SK-N-DZ (cell line): ENCODE results near the gene NOSTRIN. TPM values are rescaled to one million over a fixed set of nuclear protein-coding genes. Genes with fewer than 3 reads are reported as not detected.
A peak's percentile ranks its signal among the peaks of the same experiment; 100 is the strongest.
"Not testable (repeated sequence)": the region's sequence is repeated elsewhere in the genome, so short reads cannot be mapped to it uniquely, and the experiment has no call there.

Source experiments
- DNase-seq: peaks from one replicate; pipeline ENCODE4 v3.0.0-alpha.2; 2015; ENCODE audit warnings: low spot score
- polyA plus RNA-seq, 2 experiments: library from polyadenylated mRNA; depleted of rRNA; stranded (reverse); fragments of >200 nt; gene quantifications; 2 replicates each; pipeline ENCODE4 v1.2.3, GENCODE V29; 2014

NOSTRIN gene
- polyA plus RNA-seq (2014; cell fraction: cytosol; rRNA removed) = 0.52 and 0.85 TPM in 2 replicates
- 1.5 and 2.1 TPM in 2 replicates for polyA plus RNA-seq (2014; cell fraction: nucleus; rRNA removed)

DNA sequence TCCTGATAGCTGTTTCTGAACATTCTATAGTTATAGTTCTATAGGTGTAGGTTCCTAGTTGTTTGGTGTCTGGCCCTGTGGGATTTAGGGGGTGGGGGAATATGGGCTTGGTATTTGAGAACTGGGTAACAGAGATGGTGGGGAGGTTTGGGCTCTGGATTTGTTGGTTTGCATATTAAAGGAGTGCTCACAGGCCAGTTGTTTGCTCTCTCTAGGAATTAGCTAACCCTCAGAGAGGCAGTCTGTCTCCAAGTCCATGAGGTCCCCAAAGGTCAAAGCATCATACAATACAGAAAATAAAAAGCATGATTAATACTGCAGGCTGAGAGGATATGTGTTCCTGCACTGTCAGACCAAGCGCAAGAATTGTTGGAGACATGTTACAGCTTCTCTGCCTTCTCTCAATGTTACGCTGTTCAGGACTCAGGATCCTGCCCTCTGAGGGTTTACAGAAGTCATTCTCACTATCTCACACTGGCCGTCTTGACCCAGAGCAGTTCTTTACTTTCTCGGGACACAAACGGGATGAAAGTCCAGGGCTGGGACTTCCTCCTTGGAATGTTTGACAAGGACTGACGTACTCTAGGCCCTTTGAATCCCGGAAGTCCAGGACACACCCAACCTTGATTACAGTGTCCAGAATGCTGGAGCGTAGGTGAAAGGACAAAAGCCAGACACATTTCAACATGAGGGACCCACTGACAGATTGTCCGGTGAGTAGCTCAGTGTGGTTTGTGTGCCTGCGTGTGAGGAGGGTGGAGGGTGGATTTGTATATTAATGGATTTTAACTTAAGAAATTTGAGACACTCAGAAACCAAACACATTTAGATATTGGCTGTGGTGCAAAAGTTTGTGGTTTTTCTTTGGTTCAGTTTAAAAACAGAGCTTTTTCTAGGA, at the start of gene NOSTRIN:
TSS of gene NOSTRIN (plus strand) at position 677 of the 898 bp plus-strand sequence. CDS start at position 687, 10 bp downstream.
- peak; percentile 50 for DNase-seq

- DNase-seq = no peak
Measured at GRCh38 chr2:168753765-168754329, 48.6 kb upstream of the NOSTRIN start.

- no peak for DNase-seq
Measured at GRCh38 chr2:168757223-168757622, 45.2 kb upstream of the NOSTRIN start.

DNA sequence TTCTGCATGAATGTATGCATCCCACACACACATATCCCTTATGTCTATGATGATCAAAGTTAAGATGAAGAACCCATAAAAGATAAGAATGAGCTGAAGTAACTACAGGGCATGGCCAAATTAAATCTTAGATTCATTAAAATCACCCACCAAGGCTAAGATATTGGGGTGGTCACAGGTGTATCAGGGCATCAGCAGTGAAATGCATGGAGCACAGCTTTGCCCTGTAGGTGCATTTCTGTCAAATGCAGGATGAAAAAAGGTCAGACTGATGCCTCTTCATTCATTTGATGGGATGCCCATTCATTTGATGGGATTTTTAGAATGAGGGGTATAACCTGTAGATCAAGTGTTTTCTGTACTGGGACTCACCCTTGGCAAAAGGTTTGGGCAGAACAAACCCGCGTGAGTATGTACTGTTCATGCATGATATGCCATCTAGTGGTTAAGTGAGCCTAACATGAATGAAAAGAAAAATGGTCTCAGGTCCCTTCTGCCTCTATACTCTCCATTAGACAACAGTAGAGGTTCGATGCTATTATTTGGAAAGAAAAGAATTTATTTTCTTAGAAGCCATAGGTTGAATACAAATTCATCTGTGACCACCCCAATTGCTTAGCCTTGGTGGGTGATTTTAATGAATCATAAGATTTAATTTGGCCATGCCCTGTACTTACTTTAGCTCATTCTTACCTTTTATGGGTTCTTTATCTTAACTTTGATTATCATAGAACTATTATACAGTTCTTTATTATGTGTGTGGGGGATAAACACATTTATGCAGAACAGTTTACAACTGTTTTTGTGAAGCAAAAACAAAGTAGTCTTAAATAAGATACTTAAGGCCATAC, 43.2 kb upstream of the NOSTRIN start:
- DNase-seq = peak; percentile 49

DNA sequence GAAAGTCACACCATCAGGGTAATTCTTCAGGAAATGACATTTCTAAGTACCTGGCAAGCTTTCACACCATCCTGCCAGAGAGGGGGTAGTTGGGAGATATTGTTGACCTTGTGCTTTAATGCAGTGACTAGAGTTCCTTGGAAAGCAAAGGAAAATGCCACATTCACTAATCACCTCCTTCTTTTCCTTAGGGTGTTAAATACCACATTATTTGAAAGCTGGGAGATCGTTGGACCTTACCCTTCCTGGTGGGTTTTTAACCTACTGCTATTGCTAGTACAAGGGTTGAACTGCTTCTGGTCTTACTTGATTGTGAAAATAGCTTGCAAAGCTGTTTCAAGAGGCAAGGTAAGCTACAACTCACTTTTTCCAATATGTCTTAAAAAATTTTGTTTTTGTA, 37.0 kb upstream of the NOSTRIN start:
- no peak for DNase-seq

- DNase-seq = no peak
Measured at GRCh38 chr2:168766600-168766999, 35.8 kb upstream of the NOSTRIN start.

- DNase-seq = no peak
Measured at GRCh38 chr2:168767258-168767657, 35.2 kb upstream of the NOSTRIN start.

- DNase-seq = not testable (repeated sequence)
Measured at GRCh38 chr2:168768357-168768756, 34.1 kb upstream of the NOSTRIN start.

DNA sequence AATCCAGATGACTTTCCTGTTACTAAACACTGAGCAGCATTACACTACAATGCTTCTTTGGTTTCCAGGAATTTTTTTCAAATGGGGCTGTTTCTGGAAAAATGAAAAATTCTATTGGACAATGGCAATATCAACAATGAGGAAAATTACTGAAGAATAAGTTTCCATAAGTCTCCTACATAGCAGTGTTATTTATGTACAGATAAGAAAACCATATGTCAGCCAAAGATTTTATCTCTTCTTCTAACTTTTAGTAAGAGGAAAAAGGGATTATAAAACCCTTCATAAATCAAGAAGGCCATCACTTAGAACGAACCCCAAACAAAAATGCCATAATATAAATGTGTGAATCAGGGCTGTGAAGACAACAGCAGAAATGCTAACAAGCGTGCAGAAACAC, 31.6 kb upstream of the NOSTRIN start:
- no peak for DNase-seq

DNA sequence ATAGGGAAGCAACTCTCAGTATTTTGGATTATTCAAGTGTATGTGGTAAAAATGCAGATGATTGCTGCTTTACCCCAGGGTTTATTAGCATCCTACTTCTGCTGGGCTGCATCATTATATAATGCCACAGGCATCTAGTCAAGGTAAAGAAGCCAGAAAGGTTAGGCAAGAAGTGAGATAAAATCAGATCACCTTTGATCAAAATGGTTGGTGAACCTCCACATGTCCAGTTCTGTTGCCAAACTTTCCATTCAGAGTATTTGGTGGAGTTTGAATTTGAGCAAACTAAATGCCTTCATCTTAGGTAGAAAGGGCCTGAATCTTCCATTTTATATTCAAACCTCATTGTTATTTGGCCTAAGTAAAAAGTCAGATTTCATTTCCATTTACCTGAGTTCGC, 29.7 kb upstream of the NOSTRIN start:
- DNase-seq = no peak

GRCh38 chr2:168773128-168773527, 29.3 kb upstream of the NOSTRIN start:
- no peak for DNase-seq

DNA sequence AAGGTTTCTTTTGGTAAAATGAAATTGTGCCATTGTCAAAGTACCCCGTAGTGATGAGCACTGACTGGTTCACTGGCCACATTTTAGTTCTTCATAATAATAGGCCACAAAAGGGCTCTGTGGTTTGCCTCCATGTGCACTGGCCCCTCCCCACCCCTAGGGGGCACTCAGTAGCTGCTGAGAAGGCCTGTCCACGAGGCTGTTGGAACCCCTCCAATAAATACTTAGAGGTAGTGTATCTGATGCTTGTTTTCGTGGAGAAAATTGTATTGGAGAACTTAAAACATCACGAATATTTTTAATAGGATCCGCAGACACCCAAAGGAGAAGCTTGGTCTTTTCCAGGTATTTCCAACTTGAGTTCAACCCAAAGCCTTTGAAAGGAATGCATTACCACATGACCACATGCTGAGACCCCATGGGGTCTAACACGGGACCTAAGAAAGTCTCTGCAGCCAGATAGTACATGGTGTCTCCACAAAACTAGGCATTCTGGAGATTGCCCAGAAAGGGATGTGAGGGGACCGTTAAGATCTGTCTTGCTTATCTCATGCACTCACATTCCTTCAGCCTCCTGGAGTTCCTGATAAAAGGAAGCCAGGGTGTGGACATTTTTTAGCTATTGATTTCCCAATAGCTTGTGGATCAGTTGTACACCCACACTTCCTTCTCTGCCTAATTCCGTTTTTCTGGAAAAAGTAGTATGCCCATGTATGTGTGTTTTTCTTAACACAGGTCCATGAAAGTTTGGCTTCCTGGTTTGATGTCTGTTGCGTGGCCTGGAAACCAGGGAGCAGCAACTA, 28.5 kb upstream of the NOSTRIN start:
- DNase-seq = peak; percentile 46

- no peak for DNase-seq
Measured at GRCh38 chr2:168775837-168776236, 26.6 kb upstream of the NOSTRIN start.

DNA sequence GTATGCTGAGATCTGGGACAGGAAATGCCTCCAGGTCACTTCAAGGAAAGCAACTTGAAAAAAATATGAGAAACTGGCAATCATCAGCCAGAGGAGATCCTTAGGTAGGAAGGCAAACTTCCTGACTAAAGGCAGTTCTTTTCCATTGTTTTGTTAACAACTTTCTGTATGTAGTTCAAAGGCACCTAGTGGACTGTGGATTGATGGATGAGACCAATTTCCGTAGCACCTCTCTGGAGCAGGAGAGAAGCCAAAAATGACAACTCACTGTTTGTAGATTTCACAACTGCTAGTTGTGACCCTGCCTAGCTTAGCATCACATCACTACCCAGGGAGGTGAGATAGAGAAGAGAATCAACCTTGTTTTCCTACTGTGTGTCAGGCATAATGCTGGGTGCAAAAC, 21.8 kb upstream of the NOSTRIN start:
- no peak for DNase-seq

- no peak for DNase-seq
Measured at GRCh38 chr2:168781191-168781817, 21.1 kb upstream of the NOSTRIN start.

DNA sequence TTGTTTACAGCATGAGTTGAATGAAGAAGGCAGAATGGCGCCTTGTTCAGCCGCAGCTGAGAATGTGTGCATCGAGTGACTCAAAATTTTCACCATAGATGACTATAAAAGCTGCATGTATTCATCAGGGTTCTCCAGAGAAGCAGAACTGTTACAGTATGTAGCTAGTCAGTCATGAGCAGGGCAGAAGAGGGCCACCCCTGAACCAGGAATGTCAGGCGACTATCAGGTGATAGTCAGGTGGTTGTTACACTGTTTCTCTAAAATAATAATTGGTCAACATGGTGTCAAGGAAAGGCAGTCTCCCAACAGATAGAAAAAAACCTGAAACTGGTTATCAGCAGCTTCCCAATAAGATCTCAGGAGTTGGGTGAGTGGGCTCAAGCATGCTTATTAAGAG, 20.2 kb upstream of the NOSTRIN start:
- no peak for DNase-seq

DNA sequence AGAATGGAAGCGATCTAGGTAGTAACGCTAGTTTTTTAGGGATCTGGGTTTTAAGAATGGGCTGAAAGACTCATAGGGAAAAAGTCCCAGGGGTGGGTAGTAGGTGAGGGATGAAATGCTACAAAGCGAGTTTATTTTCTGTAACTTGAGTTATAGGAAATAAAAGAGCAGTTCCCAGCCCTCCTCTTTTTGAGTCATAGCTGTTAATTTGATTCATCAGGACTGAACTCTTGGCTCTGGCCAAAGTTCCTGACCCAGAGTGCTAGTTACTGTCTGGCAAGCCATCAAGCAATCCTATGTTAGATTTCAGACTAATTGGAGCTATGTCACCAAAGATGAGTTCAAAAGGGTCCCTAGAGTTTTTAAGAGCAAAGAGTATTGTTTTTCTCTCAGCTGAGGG, 17.4 kb upstream of the NOSTRIN start:
- DNase-seq = no peak

GRCh38 chr2:168787098-168787781, 15.2 kb upstream of the NOSTRIN start:
- no peak for DNase-seq

DNA sequence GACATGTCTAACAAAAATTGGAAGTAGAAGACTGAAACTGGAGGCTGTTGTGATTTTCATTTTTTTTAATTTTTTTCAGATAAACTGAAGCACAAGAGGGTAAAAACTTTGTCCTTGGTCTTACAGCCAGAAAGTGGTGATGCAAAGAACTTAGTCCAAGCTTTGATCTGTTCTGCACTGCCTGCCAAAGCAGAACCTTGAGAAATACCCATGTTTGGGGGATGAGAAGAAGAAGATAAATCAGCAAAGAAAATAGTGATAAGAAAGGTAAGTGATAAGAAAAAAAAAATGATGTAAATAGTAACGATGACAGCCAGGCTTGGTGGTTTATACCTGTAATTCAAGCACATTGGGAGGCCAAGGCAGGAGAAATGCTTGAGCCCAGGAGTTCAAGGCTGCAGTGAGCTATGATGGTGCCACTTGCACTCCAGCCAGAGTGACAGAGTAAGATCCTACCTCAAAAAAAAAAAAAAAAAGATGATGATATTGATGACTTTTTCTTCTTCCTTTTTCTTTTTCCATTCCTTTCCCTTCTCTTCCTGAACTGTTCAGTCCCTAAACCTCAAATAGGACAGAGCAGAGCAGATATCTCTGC, 14.6 kb upstream of the NOSTRIN start:
- no peak for DNase-seq

DNA sequence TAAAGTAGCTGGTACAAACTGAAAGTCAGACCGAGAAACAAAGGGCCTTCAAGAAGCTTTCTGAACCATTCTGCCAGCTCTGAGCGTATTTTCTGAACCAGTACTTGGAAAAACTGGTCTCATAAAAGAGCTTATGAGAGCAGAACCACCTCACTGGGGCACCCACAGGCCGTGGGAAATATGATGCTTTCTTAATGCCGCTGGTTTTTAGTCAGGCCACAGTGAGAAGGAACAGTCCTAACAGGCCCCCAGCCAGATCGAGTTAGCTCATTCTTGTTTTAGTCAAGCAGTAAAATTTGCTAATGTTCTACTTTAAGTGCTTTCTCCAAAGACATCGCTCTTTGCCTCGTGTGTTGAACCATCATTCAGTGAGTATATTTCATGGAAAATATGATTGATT, 12.7 kb upstream of the NOSTRIN start:
- no peak for DNase-seq
